HepG2 (cell line): ENCODE data around the gene C4B. TPM values are rescaled to one million over a fixed set of nuclear protein-coding genes. Genes with fewer than 3 reads are reported as not detected.

ENCODE experiments used
- IRF2 ChIP-seq: IDR thresholded peaks from 2 replicates; pipeline ENCODE4 v1.6.1; 2018; ENCODE audit warnings: missing genetic modification reagents, missing compliant biosample characterization
- KDM3A ChIP-seq: IDR thresholded peaks from 2 replicates; pipeline ENCODE4 v1.6.1; 2018; ENCODE audit warnings: low read depth, missing compliant biosample characterization
- ZBTB21 ChIP-seq: sonication (generic); formaldehyde crosslinking; IDR thresholded peaks from 2 replicates; pipeline ENCODE4 v1.4.0; 2020; ENCODE audit warnings: missing genetic modification reagents
- ZHX2 ChIP-seq, 2 experiments: sonication (generic) in 1 of 2; formaldehyde crosslinking in 1 of 2; IDR thresholded peaks; 2 replicates each; pipeline versions ENCODE4 v1.6.1 to v1.9.0; 2014 to 2022; ENCODE audit warnings: antibody characterized with exemption in 1 of 2, borderline replicate concordance in 1 of 2, inconsistent platforms in 1 of 2, low read depth in 1 of 2, missing genetic modification reagents in 1 of 2
- ZNF318 ChIP-seq: sonication (generic); formaldehyde crosslinking; IDR thresholded peaks from 2 replicates; pipeline ENCODE4 v1.4.0; 2020; ENCODE audit warnings: mild to moderate bottlenecking, missing genetic modification reagents
- ZNF546 ChIP-seq: sonication (generic); formaldehyde crosslinking; conservative IDR thresholded peaks from 2 replicates; pipeline ENCODE4 v1.8.1; 2023; ENCODE audit warnings: mild to moderate bottlenecking, missing genetic modification reagents
- ZNF574 ChIP-seq: sonication (generic); formaldehyde crosslinking; IDR thresholded peaks from 2 replicates; pipeline ENCODE4 v1.4.0; 2020; ENCODE audit warnings: missing genetic modification reagents
- polyA plus RNA-seq, 8 experiments: library from polyadenylated mRNA; depleted of rRNA in 3 of 8; stranded (reverse) in 7 of 8; unstranded in 1 of 8; fragments of >200 nt; fragmentation: Illumina TruSeq in 4 of 8; extraction: Trizol in 4 of 8; gene quantifications; 2 replicates each; pipeline versions ENCODE4 v1.2.1 to v1.2.3, GENCODE V29; 2011 to 2016; ENCODE audit warnings: low read depth in 4 of 8, missing spikeins in 1 of 8, mixed read lengths in 1 of 8; ENCODE audit not compliant: insufficient read depth in 1 of 8
- total RNA-seq, 5 experiments: library from RNA; depleted of rRNA; stranded (reverse); fragments of >200 nt; fragmentation: Illumina TruSeq; extraction: Trizol; gene quantifications; 2 replicates each; pipeline ENCODE4 v1.2.3, GENCODE V29; 2016; ENCODE audit warnings: low read depth in 1 of 5

The C4B gene
- total and polyA plus RNA-seq, 2 of the 13 experiments (the other 11 are each of a cell fraction or from before 2014, with no cell fraction given), result 167 to 538 TPM

- TF ChIP-seq ZHX2 (IDR thresholded peaks at IDR 0.05; ENCODE audit: low read depth) (peak; percentile 35; the same call in 1 of the 2 replicates), ZHX2 (CRISPR knock-in tag; IDR thresholded peaks at IDR 0.05; ENCODE audit: borderline replicate concordance) (no peak), ZNF574 (peak; percentile 96), ZBTB21 (CRISPR knock-in tag) (no peak), IRF2 (peak; percentile 74), ZNF546 (peak; percentile 49; the same call in 1 of the 2 replicates), KDM3A (CRISPR knock-in tag) (peak; percentile 95), ZNF318 (no peak)
Measured at GRCh38 chr6:32047855-32048766, 33.5 kb downstream of the C4B start (continued).
